H1 (cell line): Measurements from ENCODE around the gene MTNR1B. TPM values are rescaled to one million over a fixed set of nuclear protein-coding genes. Genes with fewer than 3 reads are reported as not detected.

Experiments
- polyA plus RNA-seq, 7 experiments: library from polyadenylated mRNA; depleted of rRNA in 3 of 7; stranded (reverse) in 5 of 7; unstranded in 2 of 7; fragments of >200 nt in 5 of 7; fragments of 200-250 nt in 2 of 7; gene quantifications; 1 replicate in 5 of 7; 2 replicates in 1 of 7; 4 replicates in 1 of 7; pipeline versions ENCODE4 v1.2.1 to v1.2.3, GENCODE V29; 2011 to 2013; ENCODE audit warnings: missing spikeins in 2 of 7, mixed read lengths in 2 of 7
- total RNA-seq: library from RNA; stranded (reverse); fragmentation: NEBNext Ultra II Directional; extraction: Animal tissue kit (Norgen Biotek cat#: 25700); gene quantifications from 2 replicates; pipeline ENCODE4 v1.2.1, GENCODE V29; 2021
- TF ChIP-seq, protein P1 (sequence below), 3 experiments: IDR thresholded peaks; 1 replicate in 2 of 3; 2 replicates in 1 of 3; pipeline versions ENCODE4 v1.5.1 to v1.6.1; 2011; ENCODE audit warnings: low read length in 3 of 3, mild to moderate bottlenecking in 3 of 3, inconsistent platforms in 2 of 3, low read depth in 1 of 3, moderate library complexity in 1 of 3; ENCODE audit not compliant: insufficient read depth in 1 of 3; ENCODE audit errors: control extremely low read depth in 1 of 3

Gene MTNR1B
- total and polyA plus RNA-seq, 2 of the 8 experiments (the other 6 are each of a cell fraction or from before 2014, with no cell fraction given): 0.08 TPM; not detected in 1

DNA sequence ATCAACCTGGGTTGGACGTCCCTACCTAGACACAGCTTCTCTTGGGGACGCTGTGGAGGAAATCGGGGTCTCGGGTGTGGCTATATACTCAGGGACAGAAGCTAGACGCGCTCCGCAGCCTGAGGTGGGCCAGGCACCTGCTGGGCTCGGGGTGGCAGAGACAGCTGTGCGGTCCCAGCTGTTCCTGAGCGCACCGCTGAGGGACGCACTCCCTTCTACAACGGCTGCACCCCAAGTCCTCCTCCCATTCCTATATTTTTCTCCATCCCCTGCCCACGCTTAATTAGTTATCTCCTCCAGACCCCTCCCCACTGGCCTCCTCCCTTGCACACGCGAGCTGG lies 188 bp upstream of the MTNR1B start (continued):
- TF ChIP-seq, protein P1, sequence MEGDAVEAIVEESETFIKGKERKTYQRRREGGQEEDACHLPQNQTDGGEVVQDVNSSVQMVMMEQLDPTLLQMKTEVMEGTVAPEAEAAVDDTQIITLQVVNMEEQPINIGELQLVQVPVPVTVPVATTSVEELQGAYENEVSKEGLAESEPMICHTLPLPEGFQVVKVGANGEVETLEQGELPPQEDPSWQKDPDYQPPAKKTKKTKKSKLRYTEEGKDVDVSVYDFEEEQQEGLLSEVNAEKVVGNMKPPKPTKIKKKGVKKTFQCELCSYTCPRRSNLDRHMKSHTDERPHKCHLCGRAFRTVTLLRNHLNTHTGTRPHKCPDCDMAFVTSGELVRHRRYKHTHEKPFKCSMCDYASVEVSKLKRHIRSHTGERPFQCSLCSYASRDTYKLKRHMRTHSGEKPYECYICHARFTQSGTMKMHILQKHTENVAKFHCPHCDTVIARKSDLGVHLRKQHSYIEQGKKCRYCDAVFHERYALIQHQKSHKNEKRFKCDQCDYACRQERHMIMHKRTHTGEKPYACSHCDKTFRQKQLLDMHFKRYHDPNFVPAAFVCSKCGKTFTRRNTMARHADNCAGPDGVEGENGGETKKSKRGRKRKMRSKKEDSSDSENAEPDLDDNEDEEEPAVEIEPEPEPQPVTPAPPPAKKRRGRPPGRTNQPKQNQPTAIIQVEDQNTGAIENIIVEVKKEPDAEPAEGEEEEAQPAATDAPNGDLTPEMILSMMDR (IDR thresholded peaks at IDR 0.05; ENCODE audit: control extremely low read depth in 1 of 3, insufficient read depth in 1 of 3, low read depth in 1 of 3, low read length in 3 of 3): peak; percentile 14 to 65 (median 41); a peak in 3 of 4 replicates
